Endodermal cell (in vitro differentiated cells): ENCODE results near the gene PTPRE. TPM values are rescaled to one million over a fixed set of nuclear protein-coding genes. Genes with fewer than 3 reads are reported as not detected.
A peak's percentile ranks its signal among the peaks of the same experiment; 100 is the strongest.

Experiments
- DNase-seq: peaks from one replicate; pipeline ENCODE4 v3.0.0-alpha.2; 2017
- H3K27ac ChIP-seq: 2 replicates; pipeline ENCODE4 v1.5.1; 2013; ENCODE audit warnings: mild to moderate bottlenecking, low read depth, low read length, moderate library complexity
- H3K27me3 ChIP-seq: 2 replicates; pipeline ENCODE4 v1.6.1; 2013; ENCODE audit warnings: mild to moderate bottlenecking, low read length, moderate library complexity; ENCODE audit not compliant: insufficient read depth, control insufficient read depth, poor library complexity, severe bottlenecking
- H3K36me3 ChIP-seq: 2 replicates; pipeline ENCODE4 v1.7.0; 2013; ENCODE audit warnings: mild to moderate bottlenecking, low read length, moderate library complexity; ENCODE audit not compliant: control insufficient read depth, insufficient read depth
- H3K4me1 ChIP-seq: one replicate; pipeline ENCODE4 v1.7.0; 2013; ENCODE audit warnings: low read length; ENCODE audit not compliant: control insufficient read depth, insufficient read depth
- H3K4me3 ChIP-seq: 2 replicates; pipeline ENCODE4 v1.5.1; 2013; ENCODE audit warnings: mild to moderate bottlenecking, low read length, moderate library complexity
- H3K9ac ChIP-seq: 2 replicates; pipeline ENCODE4 v1.6.1; 2013; ENCODE audit warnings: mild to moderate bottlenecking, low read length, moderate library complexity; ENCODE audit not compliant: poor library complexity, severe bottlenecking; ENCODE audit errors: extremely low read depth
- H3K9me3 ChIP-seq: 2 replicates; pipeline ENCODE4 v1.6.1; 2013; ENCODE audit warnings: mild to moderate bottlenecking, low read length, moderate library complexity; ENCODE audit not compliant: control insufficient read depth
- H3K27ac Mint-ChIP-seq: 2 replicates; pipeline ENCODE4 v1.8.0; 2020; ENCODE audit warnings: mixed read lengths
- H3K27me3 Mint-ChIP-seq: 2 replicates; pipeline ENCODE4 v1.8.0; 2021; ENCODE audit warnings: mild to moderate bottlenecking, mixed read lengths; ENCODE audit not compliant: insufficient read depth
- H3K36me3 Mint-ChIP-seq: 2 replicates; pipeline ENCODE4 v1.8.0; 2020; ENCODE audit warnings: low read depth, mixed read lengths
- H3K4me1 Mint-ChIP-seq: 2 replicates; pipeline ENCODE4 v1.8.0; 2020; ENCODE audit warnings: mixed read lengths
- H3K4me3 Mint-ChIP-seq: 2 replicates; pipeline ENCODE4 v1.8.0; 2020; ENCODE audit warnings: mild to moderate bottlenecking, moderate library complexity, mixed read lengths
- H3K9me3 Mint-ChIP-seq: 2 replicates; pipeline ENCODE4 v1.8.0; 2020; ENCODE audit warnings: mild to moderate bottlenecking, mixed read lengths
- CTCF ChIP-seq: fragments of 200-600 bp; sonication (generic); conservative IDR thresholded peaks from 2 replicates; pipeline ENCODE4 v1.5.0; 2021; ENCODE audit warnings: antibody characterized with exemption, mild to moderate bottlenecking
- WGBS, 2 experiments: methylation state at CpG; one replicate each; pipeline versions ENCODE4 v1.1.5 to v1.1.7; 2013; ENCODE audit warnings: missing lambda C conversion rate in 2 of 2, mixed read lengths in 1 of 2; ENCODE audit not compliant: insufficient coverage in 1 of 2, insufficient read length in 1 of 2; 5-methylcytosine and 5-hydroxymethylcytosine counted together
- total RNA-seq, 2 donors: library from RNA; stranded (reverse); fragmentation: NEBNext Ultra II Directional in 1 of 2; extraction: Animal tissue kit (Norgen Biotek cat#: 25700) in 1 of 2; gene quantifications; 2 replicates in 1 of 2; 3 replicates in 1 of 2; pipeline ENCODE4 v1.2.1, GENCODE V29; 2021

PTPRE gene
- total RNA-seq, 2 donors from 2014 or later, result 0.75 to 3.0 TPM

GRCh38 chr10:127872871-127873600 lies 33.9 kb upstream of the PTPRE start:
- Mint-ChIP-seq H3K36me3 (no peaks in the 10 kb centered on the region), H3K4me1 (no peaks in the 10 kb centered on the region), H3K4me3 (no peak overlapping the region), H3K9me3 (no peaks in the 10 kb centered on the region), H3K27me3 (peaks cover 5% of the 10 kb centered on the region), H3K27ac (no peak overlapping the region)
- Histone ChIP-seq H3K27ac (no peak overlapping the region), H3K36me3 (no peaks in the 10 kb centered on the region), H3K9me3 (peaks cover 9% of the 10 kb centered on the region), H3K4me3 (no peak overlapping the region), H3K9ac (no peak overlapping the region), H3K27me3 (no peaks in the 10 kb centered on the region), H3K4me1 (no peaks in the 10 kb centered on the region)
- DNase-seq, result no peak
- WGBS, 2 experiments, result 92 to 98% methylated on average over 8 to 12 of the region's 12 CpGs
- TF ChIP-seq CTCF, result peak; percentile 36

GRCh38 chr10:127873901-127874470 lies 32.9 kb upstream of the PTPRE start:
- DNase-seq, result no peak
- WGBS, 2 experiments, result 90 to 94% methylated on average over 5 to 11 of the region's 11 CpGs
- Histone ChIP-seq H3K36me3 (no peaks in the 10 kb centered on the region), H3K9me3 (peaks cover 8% of the 10 kb centered on the region), H3K27me3 (no peaks in the 10 kb centered on the region), H3K27ac (no peak overlapping the region), H3K4me1 (no peaks in the 10 kb centered on the region), H3K4me3 (no peak overlapping the region), H3K9ac (no peak overlapping the region)
- Mint-ChIP-seq H3K27me3 (peaks cover 5% of the 10 kb centered on the region), H3K27ac (no peak overlapping the region), H3K9me3 (no peaks in the 10 kb centered on the region), H3K4me3 (no peak overlapping the region), H3K36me3 (no peaks in the 10 kb centered on the region), H3K4me1 (no peaks in the 10 kb centered on the region)
- no peak for TF ChIP-seq CTCF

- H3K9ac ChIP-seq, result no peak overlapping the region
- H3K27ac ChIP-seq, result no peak overlapping the region
- DNase-seq, result no peak
- H3K9me3 ChIP-seq, result no peaks in the 10 kb centered on the region
- no peaks in the 10 kb centered on the region for H3K27me3 ChIP-seq
- H3K4me3 ChIP-seq, result no peak overlapping the region
- H3K4me1 ChIP-seq, result no peaks in the 10 kb centered on the region
- Mint-ChIP-seq H3K36me3 (no peaks in the 10 kb centered on the region), H3K27me3 (peaks cover 5% of the 10 kb centered on the region), H3K4me3 (no peak overlapping the region), H3K9me3 (no peaks in the 10 kb centered on the region), H3K4me1 (no peaks in the 10 kb centered on the region), H3K27ac (no peak overlapping the region)
- 82 to 83% methylated on average over 3 to 11 of the region's 11 CpGs for WGBS, 2 experiments
- TF ChIP-seq CTCF, result no peak
- H3K36me3 ChIP-seq, result no peaks in the 10 kb centered on the region
Measured at GRCh38 chr10:127874671-127875448, 32.0 kb upstream of the PTPRE start.
